H1 (cell line): ENCODE measurements around the gene DGKH. TPM values are rescaled to one million over a fixed set of nuclear protein-coding genes. Genes with fewer than 3 reads are reported as not detected.

Experiments used
- CHD7 ChIP-seq: fragments of 300-600 bp; sonication (generic); IDR thresholded peaks from 2 replicates; pipeline ENCODE4 v1.7.1; 2012; ENCODE audit warnings: low read length, moderate library complexity, mild to moderate bottlenecking, inconsistent platforms; ENCODE audit not compliant: insufficient replicate concordance
- EGR1 ChIP-seq: IDR thresholded peaks from 2 replicates; pipeline ENCODE4 v1.6.1; 2011; ENCODE audit warnings: low read depth, low read length, borderline replicate concordance
- polyA plus RNA-seq, 7 experiments: library from polyadenylated mRNA; depleted of rRNA in 3 of 7; stranded (reverse) in 5 of 7; unstranded in 2 of 7; fragments of >200 nt in 5 of 7; fragments of 200-250 nt in 2 of 7; gene quantifications; 1 replicate in 5 of 7; 2 replicates in 1 of 7; 4 replicates in 1 of 7; pipeline versions ENCODE4 v1.2.1 to v1.2.3, GENCODE V29; 2011 to 2013; ENCODE audit warnings: missing spikeins in 2 of 7, mixed read lengths in 2 of 7
- total RNA-seq: library from RNA; stranded (reverse); fragmentation: NEBNext Ultra II Directional; extraction: Animal tissue kit (Norgen Biotek cat#: 25700); gene quantifications from 2 replicates; pipeline ENCODE4 v1.2.1, GENCODE V29; 2021

DGKH gene
- total and polyA plus RNA-seq, 2 of the 8 experiments (the other 6 are each of a cell fraction or from before 2014, with no cell fraction given) = 2.1 to 7.9 TPM

- TF ChIP-seq CHD7 (no peak), EGR1 (no peak)
- TF ChIP-seq, all 59 proteins: peak for 0
Observed at GRCh38 chr13:42168496-42168895, 120.0 kb downstream of the DGKH start (continued).
